ENCODE measurements around the gene NKAIN4.

Gene NKAIN4

GRCh38 chr20:63216849-63217471 lies 37.3 kb downstream of the NKAIN4 start:
- DNase-seq: no peak

- DNase-seq: peak; percentile 96
Measured at GRCh38 chr20:63216041-63216848, 38.0 kb downstream of the NKAIN4 start, which contains the start of gene YTHDF1. Gene YTHDF1 (minus strand): TSS chr20:63216131. CDS start chr20:63215892, 239 bp downstream.

DNA sequence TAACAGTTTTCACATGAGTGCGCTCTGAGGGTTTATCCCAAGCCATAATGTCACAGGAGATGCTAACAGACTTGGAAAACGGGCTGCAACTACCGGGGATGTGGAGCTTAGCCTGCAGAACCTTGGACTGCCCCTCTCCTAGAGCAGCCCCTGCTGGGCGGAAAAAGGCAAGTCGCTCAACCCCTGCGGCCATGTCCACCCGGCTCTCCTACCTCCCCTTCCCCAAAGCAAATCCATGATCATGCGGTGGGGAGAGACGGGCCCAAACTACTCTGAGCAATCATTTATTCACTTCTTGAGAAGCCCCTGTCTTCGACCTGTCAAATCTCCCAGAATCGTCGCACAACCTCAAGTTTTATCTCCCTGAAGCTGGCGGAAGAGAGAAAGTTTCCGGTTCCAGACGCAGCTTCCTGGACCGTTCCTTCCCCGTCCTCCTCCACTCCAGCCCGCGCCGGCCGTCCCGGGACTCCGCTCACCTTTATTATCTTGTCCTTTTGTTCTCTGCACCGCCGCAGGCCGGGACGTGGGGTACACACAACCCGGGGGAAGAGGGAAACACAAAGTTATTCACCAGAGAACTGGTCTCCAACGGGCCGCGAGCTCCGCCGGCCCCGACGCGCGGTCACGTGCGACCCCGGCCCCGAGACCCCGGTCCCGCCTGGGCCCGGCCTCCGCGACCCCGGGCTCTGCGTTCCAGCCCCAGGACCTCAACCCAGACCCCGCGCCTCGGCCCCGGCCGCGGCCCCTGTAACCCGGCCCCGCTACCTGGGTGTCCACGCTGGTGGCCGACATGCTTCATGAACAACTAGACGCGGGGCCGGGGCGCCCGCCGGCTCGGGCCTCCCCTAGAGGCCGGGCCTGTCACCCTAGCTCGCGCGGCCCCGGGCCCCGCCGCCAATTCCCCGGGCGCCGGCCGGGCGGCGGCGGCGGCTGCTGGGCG lies 38.9 kb downstream of the NKAIN4 start:
- DNase-seq: peak; percentile 20

- no peak for DNase-seq
Measured at GRCh38 chr20:63214514-63214913, 39.7 kb downstream of the NKAIN4 start.

DNA sequence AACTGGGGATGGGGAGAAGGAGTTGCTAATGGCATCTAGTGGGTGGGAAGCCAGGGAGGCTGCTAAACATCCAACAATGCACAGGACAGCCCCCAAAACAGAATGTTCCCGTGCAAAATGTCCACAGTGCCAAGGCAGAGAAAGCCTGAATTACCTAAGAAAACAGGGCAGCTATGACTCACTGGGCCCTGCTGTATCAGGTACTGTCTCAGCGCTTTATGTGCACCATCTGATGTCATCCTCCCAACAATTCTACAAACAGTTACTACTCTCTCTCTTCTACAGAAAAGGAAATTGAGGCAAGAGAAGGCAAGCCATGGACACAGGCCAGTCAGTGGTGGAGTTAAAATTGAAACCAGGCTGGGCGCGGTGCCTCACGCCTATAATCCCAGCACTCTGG lies 41.5 kb downstream of the NKAIN4 start:
- DNase-seq: no peak

GRCh38 chr20:63212393-63212730 lies 41.9 kb downstream of the NKAIN4 start:
- DNase-seq: no peak

GRCh38 chr20:63210011-63210605 lies 44.2 kb downstream of the NKAIN4 start:
- DNase-seq: no peak

DNA sequence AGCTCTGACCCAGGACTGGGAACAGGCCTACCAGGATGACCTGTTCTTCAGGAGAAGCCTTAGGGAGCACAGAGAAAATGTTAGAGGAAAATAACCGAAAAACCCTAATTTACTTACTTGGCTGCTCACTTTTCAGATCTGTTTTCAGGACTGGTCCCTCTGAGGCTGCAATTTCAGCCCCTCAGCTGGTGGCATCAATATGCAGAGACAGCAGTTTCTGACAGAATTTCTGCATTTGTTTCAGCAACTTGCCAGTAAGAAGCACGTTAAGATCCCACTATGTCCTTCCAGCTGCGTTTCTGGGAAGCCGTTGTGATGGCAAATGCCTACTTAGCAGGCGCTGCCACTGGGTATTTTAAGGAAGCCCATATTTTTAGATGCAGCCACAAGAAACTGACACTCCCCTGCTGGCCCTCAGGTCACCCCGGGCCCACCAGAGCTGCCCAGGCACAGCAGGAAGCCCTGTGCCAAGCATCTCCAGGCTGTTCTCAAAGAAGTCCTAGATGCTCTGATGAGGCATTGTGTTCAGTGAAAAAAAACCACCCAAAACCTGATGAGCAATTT lies 45.8 kb downstream of the NKAIN4 start:
- DNase-seq: no peak

- no peak for DNase-seq
Measured at GRCh38 chr20:63206878-63207277, 47.4 kb downstream of the NKAIN4 start.

- DNase-seq: no peak
Measured at GRCh38 chr20:63205896-63206295, 48.4 kb downstream of the NKAIN4 start.

GRCh38 chr20:63204362-63204761 lies 49.9 kb downstream of the NKAIN4 start:
- DNase-seq: no peak

DNA sequence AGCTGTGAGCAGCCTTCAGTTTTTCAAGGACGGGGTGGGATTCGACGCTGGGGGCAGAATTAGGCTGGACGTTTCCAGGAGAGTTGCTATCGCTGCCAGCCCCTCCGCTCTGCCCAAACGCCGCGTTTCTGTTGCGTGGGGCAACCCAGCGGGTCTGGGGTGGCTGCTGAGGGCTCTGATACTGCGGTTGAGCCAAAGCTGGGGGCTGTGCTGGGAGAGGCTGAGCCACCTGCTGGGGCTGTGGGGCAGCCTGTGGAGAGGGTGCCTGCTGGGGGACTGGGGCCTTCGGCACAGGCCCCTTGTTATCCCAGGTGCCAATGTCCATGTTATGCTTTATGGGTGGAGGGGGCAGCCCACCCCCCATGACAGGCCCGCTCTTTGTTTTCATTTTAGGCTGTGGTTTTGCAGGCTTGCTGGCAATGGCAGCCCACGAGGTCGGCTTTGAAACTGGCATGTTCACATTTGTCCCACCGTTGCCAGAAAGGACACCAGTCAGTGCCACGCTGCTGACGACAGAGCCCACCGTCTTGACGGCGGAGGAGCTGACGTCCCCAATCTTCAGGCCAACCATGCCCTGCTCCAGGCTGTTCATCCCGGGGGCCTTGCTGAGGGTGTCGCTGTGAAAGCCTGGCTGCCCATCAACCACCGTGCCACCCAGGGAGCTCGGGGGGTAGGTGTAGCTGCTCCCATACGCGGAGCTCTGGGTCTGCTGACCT lies 51.3 kb downstream of the NKAIN4 start:
- no peak for DNase-seq

DNA sequence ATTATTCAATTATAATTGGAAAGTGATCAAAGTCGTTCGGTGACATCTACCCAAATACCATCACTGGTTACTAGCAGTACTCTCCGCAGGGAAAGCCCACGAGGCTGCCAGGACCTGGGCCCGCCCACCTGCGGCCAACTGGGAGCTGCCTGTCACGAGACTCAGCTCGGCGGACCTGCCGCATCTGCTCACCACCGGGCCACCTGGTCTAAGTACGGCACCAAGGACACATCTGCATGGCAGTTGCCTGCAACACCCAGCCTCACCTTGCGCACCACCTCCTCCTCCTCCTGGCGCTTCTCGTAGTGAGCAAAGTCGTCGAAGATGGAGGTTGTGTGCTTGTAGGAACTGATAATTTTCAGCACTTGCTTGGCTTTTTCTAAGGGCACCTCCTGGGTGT lies 52.2 kb downstream of the NKAIN4 start:
- DNase-seq: no peak

DNA sequence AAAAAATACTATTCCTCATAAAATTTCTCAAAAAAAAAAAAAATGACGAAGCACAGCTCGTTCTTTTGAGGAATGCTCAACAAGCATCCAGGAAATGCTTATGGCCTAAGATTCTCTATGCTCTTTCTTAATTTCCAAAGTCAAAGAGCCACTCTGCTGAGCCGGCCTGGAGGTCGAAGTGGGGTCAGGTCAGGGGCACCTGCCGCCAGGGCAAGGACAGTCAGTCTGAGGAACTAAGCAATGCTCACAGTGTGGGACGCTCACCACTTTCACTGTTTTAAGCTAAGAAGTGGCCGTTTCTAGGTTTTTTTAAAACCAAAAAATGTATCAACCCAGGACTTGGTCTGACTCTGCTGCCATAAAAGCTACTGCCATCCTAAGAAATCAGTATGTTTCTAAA lies 55.7 kb downstream of the NKAIN4 start:
- no peak for DNase-seq

DNA sequence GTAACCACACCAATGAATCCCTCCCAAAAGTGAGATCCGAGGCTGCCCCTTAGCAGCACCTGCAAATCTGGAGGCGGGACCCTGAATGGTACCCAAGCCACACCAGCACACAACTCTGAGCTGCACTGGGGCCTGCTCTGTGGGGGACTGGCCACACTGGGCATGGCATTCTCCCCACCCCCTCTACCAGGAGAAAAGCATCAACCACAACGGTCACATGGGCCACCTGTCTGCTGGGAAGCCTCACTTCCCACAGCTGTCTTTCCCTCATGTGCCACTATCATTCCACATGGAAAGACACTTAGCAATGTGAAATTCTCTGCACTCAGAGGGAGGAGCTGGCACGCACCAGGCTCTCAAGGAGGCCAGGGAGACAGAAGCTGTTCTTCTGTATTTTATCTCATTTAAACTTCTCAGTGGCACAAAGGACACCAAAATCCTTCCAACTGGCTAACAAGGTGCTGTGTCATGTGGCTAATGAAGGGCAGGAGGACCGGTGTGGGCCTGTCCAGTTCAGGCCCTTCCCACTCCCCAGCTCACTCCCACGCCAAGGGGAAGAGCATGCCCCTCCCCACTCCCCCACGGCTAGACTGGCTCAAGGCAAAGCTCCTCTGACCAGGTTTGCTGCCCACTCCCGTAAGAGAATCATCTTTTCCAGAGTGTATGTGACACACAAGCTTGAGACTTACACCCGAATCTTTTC lies 57.3 kb downstream of the NKAIN4 start:
- DNase-seq: no peak

- no peak for DNase-seq
Measured at GRCh38 chr20:63194797-63195173, 59.5 kb downstream of the NKAIN4 start.

DNA sequence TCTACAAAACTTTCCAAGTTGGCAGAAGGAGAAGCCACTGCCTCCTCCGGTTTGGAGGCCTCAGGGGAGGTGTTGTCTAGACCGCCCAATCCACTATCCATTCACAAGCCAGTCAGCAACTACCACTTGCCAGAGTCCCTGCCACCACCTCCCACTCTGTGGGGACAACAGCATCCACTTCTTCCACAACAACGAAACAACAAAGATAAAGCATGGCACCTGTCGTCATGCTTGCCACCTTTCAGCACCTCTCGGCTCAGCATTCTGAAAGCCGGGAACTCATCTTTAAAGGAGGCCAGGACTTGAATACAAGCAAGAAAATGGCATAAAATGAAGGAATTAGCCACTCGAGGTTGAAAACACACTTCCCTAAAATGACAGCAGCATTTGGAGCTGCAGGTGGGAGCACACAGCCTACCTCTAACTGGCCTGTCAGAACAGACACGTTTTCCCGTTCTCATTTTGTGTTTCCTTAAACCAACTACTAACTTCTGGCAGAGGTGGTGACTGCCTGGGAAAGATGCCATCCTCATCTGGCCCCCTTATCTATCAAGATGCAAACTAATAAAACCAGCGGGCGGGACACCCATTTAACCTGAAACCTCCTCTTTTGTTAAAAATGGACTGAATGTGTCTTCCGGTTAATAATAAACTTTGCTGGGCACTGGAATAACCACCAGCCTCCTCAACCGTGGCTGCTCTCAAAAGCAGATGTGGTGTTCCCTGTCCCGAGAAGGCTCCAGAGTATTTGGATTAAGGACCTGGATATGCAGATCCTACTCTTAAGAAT lies 60.1 kb downstream of the NKAIN4 start:
- no peak for DNase-seq

DNA sequence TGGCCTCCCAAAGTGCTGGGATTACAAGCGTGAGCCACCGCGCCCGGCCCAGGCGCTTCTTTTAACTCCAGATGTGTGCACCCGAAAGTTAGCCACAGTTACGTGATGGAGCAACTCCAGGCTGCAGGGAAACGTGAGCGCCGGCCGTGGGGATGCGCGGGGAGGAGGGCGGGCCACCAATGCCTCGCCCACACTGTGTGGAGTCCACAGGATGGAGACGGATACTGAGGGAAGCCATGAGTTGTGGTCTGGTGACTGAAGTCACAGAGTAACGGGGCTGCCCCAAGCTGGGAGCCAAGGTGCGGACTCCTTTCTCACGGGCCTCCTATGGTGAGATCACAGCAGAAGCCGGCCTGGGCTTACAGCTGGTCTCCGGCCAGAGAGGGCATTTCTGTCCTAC lies 61.5 kb downstream of the NKAIN4 start:
- no peak for DNase-seq

GRCh38 chr20:63191400-63191799 lies 62.9 kb downstream of the NKAIN4 start:
- DNase-seq: no peak

- no peak for DNase-seq
Measured at GRCh38 chr20:63190828-63191227, 63.4 kb downstream of the NKAIN4 start.

All from CD4-positive, alpha-beta T cell treated with Interleukin-21 for 1 hour (primary cell).